ENCODE results near the gene ANKRD62. TPM values are rescaled to one million over a fixed set of nuclear protein-coding genes. Genes with fewer than 3 reads are reported as not detected.
A peak's percentile ranks its signal among the peaks of the same experiment; 100 is the strongest.

The ANKRD62 gene
- total RNA-seq = 0.48 TPM

DNA sequence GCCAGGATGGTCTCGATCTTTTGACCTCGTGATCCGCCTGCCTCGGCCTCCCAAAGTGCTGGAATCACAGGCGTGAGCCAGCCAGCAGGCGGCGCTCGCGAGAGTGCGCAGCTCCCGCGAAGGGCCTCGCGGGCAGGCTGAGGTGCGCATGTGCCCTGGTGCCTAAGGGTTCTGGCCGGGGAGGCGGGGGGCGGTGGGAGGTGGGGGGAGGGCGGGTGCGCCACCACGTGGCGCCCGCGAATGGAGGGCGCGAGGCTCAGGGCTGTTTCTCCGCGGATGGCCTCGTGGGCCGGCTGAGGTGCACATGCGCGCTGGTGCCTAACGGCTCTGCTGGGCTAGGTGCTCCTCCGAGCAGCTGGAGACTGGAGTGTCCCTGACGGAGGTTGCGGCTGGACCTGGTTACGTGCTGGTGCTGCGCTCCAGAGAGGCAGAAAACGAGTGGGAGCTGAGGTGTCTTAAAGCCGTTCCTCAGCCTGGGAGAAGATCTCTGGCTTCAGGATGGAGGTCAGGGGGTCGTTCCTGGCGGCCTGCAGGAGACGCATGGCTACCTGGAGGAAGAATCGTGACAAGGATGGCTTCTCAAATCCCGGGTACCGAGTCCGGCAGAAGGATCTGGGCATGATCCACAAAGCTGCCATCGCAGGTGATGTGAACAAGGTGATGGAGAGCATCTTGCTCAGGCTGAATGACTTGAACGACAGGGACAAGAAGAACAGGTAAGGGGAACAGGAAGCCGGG is at the start of gene ANKRD62:
ANKRD62 (plus strand) TSS at position 324 of the 738 bp plus-strand sequence; CDS start at position 499, 175 bp downstream.
- ATAC-seq = no peak

DNA sequence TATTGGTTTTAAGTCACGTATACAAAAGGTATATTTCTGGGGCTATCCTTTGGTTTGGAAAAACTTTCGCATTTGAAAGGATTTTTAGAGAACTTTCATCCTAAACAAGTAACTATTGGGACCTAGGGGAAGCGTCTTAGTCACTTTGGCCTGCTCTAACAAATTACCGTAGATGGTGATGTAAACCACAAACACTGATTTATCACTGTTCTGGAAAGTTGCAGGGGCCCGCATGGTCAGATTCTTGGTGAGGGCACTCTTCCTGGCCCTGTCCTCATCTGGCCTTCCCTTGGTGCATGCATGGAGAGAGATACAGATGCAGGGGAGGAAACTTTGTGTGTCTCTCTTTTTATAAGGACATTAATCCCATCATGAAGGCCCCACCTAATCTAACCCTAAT is 49.1 kb upstream of the ANKRD62 start:
- ATAC-seq = no peak

DNA sequence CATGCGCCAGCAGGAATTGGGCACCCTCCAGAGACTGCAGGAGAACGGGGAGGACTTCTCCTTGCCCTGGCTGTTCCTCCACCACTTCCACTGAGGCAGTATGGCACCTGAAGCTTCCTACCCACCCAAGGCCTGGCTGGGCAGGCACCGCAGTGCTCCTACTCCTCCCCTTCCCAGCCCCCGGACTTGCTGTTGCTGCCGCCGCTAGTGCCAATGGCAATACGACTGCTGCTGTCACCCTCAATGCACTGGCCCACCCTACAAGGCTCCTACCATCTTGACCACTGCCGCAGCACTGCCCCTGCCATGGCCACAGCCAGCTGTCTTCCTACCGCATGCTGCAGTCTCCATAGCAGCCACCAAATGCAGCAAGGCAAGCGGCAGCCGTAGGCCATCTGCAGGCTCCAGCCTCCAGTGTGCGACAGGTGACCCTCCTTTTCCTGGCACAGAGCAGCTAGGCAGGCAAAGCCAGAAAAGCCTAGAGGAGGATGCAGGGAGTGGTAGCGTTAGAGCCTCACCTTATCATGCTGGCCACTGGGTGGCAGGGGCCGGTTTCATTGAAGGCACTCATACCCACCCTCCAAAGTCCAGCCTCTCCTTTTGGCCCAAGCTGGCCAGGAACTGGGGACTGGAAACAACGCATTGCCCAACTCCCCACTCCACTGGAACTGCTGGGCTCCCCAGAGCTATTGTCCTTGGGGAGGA is 47.4 kb upstream of the ANKRD62 start:
- ATAC-seq = peak; percentile 2

DNA sequence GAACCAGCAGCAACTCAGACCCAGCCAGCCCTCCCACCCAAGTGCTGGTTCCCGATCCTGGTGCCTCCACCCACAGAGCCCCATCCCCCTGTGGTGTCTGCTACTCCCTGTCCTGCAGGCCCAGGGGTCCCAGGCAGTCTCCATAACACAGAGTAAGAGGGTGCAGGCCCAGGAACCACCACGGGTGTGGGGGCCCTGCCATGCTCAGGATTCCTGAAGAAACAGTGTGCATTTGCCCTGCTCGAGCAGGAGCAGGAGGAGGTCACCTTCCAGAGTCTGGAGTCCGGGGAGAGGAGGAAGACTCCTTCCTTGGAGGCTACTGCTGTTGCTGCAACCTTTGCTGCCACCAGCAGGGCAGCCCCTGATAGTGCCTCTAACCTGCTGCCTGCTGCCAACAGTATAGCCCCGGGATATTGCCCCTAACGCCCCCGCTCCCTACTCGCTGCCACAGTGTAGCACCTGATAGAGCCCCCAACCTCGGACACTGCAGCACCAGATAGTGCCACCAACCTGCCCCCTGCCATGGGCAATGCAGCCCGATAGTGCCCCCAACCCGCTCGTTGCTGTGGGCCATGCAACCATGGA is 46.8 kb upstream of the ANKRD62 start:
- peak; percentile 12 for ATAC-seq

DNA sequence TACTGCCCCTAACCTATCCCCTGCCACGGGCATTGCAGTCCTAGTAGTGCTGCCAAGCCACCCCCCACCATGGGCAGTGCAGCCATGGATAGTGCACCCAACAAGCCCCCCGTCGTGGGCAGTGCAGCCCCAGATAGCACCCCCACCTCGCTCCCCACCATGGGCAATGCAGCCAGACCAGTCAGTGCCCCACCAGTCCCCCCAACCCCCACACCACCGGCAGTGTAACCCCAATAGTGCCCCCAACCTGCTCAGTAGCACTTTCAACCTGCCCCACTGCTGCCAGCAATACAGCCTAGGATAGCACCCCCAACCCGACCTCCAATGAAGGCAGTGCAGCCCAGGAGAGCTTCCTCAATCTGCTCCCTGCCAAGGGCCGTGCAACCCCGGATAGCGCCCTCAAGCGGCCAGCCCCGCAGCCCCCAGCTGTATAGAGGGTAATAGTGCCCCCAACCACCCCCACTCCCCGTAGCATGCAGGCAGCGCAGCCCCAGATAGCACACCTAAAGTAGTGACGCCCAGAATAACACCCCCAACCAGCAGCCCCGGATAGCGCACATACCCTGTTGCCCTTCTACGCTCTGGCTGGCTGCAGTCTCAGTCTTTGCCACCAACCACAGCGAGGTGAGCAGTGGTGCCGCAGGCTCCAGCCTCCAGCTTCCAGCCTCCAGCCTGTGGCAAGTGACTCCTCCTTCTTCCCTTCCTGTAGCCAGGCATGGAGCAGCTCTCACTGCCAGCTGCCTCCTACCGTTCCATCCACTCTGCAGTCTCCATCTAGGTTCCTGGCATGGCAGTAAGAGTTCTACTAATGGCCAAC is 45.4 kb upstream of the ANKRD62 start:
- ATAC-seq = no peak

DNA sequence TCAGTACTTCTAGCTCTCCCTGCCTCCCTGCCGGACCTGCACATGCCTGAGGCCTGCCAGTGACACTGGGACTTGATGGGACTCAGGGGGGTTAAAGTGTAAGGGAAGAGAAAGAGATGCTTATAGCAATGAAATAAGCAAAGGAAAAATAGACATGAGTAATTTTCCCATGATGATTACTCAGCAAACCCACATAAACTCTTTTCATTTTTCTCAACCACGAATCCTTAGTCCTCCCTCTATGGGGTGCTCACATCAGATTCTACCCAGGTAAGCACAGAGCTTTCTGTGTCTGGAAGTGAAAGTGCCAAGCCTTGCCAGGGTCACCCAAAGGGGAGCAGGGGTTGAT is 44.8 kb upstream of the ANKRD62 start:
- no peak for ATAC-seq

DNA sequence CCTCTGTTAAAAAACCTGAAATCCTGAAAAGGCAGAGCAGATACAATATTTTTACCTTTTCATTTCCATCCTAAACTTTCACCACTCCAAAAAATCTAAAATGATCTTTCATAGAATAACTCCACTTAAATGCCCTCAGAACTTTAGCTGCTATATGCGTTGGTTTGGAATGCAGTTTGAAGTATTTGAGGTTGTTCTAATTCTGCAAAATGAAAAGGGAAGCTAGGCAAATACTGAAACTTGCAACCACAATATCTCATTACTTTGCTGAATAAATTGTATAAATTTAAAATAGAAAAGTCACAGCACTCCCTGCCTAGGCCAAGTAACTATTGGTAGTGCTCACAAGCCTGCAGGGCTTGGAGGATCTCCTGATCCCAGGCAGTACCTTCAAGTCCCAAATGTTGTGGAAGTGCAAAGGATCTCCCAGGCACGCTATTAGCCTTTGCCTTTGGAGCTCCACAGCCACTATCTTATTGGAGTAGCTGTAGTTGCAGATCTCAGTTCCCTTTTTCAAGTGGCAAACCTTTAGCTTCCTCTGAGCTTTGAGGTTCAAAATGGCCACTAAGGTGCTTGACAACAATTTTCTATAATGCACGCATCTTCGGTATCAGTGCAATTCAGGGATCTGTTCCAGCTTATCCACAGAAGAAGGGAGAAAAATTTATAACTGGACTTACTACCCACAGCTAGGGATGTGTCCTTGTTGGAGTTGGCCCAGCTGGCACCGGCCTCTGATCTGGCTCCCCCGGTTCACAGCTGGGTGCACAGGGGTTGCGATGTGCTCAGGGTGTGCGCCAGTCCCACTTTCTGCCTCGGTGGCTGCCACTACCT is 43.4 kb upstream of the ANKRD62 start:
- no peak for ATAC-seq

DNA sequence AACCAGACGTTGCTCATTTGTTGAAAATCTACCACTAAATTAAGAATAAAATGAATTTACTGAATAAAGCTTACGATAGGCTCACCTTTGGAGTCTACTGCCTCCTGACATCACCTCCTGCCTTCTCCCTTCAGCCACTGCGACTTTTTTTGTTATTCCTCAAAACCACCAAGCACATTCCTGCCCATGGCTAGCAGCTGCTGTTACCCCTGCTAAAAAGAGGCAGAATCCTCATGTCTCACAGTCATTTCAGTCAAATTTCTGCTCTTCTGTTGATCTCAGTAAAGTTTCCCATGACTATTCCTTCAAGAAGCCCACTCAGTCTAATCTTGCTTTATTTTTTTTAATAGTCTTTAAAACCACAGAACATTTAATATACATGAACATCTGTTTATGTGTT is 40.8 kb upstream of the ANKRD62 start:
- ATAC-seq = no peak

DNA sequence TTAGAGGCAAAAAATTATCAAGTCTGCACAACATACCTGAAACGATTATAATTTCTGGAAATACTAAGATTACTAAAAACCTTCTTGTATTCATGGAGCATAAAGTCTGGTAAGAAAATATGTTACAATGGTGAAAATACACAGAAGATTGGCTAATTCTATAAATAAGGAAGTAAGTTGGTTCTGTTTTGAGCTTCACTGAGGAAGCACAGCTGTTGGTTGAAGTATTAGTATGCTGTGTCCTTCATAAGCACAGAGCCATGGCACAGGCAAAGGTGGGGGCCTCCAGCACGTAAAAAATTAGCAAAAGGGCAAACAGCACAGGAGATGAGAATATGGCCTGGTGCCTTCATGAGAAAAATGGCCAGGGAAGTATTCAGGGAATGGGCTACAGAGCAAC is 40.4 kb upstream of the ANKRD62 start:
- no peak for ATAC-seq

DNA sequence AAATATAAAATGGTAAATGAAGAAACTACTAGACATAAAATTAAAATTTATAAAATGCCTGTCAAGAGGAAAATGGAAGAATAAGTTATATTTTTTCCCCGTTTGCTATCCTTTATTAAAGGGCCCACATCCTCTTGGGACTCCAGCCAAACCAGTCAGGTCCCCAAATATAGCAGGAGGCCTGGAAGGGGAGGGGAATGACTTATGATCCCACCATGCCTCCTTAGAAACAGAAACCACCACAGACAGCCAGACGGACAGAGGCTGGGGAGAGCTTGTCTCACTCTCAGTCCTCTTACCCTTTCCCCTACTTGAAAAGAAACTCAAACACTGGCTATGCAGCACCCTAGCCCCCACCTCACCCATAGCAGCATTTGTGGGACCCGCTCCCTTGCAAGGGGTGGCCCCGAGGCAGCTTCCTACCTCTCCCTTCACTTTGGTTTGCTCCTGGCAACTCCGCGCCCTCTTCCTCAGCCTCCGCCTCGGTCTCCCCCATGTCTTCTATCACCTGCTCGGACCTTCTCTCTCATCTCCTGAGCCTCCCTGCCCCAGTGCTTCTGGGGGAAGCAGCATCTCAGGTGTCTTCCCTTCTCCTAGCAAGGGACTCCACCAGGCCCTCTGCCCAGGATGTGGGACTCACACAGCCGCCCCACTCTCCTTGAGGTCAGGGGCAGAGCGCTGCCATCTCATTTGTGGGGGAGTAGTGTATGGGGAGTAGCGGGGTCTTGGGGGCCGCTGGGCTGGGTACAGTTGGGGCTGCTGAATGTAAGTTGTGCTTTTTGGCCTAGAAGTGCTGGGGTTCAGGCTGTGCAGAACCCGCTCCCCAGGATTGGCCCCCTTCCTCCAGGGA is 37.4 kb upstream of the ANKRD62 start:
- ATAC-seq = no peak

DNA sequence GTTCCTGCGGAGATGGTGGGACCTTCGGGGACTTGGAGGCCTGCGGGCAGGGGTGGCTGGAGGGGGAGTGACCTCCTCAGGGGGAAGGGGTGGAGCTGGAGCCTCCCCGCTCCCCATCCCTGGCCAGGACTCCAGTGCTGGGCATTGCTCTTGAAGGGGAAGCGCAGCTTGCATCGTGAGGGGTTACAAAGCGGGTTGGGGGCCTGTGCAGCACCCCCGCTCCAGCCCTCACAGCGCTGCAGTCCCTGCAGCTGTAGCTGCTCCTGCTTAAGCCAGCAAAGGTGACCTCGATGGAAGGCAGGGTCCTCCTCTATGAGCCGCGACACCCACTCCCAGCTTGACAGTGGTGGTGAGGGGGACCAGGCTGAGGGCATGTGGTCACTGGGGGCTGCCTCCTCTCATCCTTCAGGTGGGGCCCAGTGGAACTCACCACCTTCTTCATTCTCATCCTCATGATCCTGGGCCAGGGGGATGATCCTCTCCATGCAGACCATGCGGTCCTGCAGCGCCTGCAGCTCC is 36.7 kb upstream of the ANKRD62 start:
- no peak for ATAC-seq

DNA sequence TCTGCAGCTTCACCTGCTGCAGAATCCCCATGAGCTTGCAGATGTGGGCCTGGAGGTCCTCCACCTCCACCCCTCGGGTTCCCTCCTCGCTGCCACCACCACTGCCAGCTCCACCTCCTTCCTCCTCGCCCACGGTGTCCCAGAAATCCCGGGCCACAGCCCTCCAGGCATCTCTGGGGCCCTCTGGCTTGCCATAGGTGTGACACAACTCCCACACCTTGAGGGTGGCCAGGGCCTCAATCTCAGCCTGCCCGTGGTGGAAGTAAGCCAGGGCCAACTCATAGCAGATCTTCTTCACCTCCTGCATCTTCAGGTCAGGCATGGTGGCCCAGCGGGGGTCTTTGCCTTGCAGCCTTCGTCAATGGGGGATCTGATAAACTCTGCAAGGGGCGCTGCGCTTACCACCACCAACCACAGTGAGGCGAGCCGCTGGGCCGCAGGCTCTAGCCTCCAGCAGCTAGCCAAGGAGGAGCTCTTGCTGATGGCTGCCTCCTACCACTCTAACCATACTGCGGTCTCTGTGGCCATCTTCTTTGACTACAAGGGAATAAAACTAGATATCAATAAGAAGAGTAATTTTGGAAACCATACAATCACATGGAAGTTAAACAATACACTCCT is 36.1 kb upstream of the ANKRD62 start:
- ATAC-seq = no peak

DNA sequence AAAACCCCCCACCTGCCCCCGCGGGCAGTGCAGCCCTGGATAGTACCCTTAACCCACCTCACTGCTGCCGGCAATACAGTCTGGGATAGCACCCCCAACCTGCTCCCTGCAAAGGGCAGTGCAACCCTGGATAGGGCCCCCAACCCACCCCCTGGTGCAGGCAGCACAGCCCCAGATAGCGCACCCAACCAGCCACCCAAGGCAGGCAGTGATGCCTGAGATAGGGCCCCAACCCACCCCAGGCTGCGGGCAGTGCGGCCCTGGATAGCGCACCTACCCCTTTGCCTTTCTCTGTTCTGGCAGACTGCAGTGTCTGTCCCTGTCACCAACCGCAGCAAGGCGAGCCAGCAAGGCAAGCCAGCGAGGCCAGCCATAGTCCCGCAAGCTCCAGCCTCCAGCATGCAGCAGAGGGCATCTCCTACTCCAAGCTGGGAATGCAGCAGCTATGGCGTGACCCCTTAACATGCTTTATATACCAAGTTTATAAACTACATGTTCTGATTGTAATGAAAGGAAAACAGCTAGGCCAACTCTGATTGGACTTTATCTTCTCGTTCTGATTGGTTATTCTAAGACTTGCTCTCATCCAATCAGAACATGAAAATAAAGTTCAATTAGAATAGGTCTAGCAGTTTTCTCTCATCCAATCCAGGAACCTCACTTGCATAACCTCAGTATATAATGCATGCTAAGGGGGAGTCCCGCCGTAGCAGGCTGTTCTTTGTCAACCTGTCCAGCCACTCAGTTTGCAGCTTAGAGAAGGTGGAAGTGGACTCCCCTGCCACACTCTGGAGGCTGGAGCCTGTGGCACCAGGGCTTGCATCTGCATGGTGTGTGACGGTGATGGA is 34.1 kb upstream of the ANKRD62 start:
- peak; percentile 24 for ATAC-seq

DNA sequence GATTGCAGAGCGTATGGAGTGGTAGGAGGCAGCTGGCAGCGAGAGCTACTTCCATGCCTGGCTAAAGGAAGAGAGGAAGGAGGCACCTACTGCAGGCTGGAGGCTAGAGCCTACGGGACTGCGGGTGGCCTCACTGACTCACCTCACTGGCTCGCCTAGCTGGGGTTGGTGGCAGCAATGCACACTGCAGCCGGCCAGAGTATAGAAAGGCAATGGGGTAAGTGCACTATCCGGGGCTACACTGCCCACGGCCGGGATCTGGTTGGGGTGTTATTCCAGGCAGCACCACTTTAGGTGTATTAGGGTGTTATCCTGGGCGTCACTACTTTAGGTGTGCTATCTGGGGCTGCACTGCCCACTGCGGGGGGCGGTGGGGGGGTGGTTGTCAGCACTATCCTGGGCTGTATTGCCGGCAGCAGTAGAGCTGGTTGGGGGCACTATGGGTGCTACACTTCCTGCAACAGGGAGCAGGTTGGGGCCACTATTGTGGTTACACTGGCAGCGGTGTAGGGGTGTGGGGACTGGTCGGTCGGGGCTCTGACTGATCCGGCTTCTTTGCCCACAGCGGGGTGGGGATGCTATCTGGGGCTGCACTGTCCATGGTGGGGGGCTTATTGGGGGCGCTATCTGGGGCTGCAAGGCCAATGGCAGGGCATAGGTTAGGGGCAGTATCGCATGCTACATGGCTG is 33.3 kb upstream of the ANKRD62 start:
- ATAC-seq = peak; percentile 59

DNA sequence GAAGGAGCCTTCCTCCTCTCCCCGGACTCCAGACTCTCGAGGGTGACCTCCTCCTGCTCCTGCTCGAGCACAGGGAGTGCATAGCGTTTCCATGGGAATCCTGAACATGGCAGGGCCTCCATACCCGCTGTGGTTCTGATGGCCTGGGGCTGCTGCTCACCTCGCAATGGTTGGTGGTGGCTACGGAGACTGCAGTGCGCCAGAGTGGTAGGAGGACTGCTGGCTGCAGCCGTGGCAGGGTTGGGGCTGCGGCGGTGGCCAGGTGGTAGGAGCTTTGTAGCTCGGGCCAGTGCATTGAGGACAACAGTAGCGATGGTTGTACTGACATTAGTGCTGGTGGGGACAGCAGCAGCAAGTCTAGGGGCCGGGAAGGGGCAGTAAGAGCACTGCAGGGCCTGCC is 32.0 kb upstream of the ANKRD62 start:
- ATAC-seq = no peak

DNA sequence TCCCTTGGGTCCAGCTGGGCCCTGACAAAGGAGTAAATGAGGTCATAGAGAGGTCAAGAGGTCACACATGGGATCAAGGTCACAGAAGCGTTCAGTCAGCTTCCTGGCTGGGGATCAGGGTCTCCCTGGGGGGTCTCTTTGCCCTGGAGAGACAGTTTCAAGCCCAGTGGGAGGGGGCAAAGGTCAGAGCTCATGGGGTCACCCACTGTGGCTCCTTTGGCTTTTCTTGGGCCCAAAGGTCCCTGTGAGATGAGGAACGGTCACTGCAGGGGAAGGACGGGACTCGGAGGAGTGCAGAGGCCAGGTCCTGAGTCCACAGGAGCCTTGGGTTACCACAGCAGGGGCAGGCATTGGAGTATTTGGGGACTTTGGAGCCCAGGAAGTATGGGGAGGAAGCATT is 30.7 kb upstream of the ANKRD62 start:
- no peak for ATAC-seq

DNA sequence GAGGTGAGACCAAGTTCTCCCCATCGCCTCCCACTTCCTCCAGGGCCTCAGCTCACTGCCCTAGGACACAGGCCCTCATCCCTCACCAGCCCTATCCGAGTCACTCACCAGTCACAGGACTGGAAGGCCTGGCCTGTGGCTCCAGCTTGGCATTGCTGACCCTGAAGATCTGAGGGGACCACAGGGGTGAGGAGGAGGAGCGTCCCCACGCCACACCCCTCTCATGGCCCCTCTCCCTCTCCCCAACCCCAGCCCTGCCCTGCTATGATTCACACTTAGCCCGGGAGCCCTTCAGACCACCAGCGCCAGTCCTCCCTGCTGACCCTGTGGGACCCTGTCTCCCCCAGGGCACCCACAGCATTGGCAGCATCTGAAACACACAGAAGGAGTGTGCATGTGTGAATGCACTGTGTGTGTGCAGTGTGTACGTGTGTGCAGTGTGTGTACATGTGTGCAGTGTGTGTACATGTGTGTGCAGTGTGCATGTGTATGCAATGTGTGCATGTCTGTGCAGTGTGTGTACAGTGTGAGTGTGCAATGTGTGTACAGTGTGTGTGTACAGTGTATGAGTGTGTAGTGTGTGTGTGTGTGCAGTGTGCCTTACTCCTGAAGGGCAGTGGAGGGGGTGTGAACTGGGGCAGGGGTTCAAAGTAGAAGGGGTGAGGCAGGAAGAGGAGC is 29.4 kb upstream of the ANKRD62 start:
- ATAC-seq = no peak

DNA sequence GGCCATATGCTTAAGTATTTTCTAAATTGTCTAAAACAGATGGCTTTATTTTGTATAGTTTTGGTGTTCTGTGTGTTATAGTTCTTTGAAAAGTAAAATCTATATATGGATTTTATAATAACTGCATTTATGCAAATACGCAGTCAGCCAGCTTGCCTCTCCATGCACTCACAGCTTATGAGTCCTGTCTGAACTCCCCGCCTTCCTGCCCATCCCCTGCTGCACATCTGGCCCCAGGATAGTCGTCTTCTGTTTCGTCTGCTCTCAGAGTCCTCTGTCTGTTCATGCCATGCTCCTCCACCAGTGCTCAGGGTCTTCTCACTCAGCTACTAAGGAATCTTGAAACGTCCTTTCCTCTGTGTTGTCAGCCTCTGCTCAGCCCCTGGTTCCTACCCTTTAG is 28.2 kb upstream of the ANKRD62 start:
- no peak for ATAC-seq

Data from esophagus mucosa (tissue), 1 donor.